NCI-H1436 treated with DMSO at 0.1 percent for 48 hours (cell line): ENCODE results near the gene TMEM132D.

Experiments used
- DNase-seq: peaks from one replicate; lab custom pipeline; 2025; lab: John Stamatoyannopoulos, UW

The TMEM132D gene

GRCh38 chr12:129101816-129102215 is 802.0 kb downstream of the TMEM132D start:
- no peak for DNase-seq

GRCh38 chr12:129101404-129101803 is 802.4 kb downstream of the TMEM132D start:
- DNase-seq: no peak

GRCh38 chr12:129097451-129097850 is 806.4 kb downstream of the TMEM132D start:
- no peak for DNase-seq

- no peak for DNase-seq
Measured at GRCh38 chr12:129096968-129097367, 806.9 kb downstream of the TMEM132D start.

GRCh38 chr12:129096184-129096583 is 807.6 kb downstream of the TMEM132D start:
- DNase-seq: no peak

- no peak for DNase-seq
Measured at GRCh38 chr12:129089576-129089975, 814.2 kb downstream of the TMEM132D start.

GRCh38 chr12:129084875-129085826 is 818.7 kb downstream of the TMEM132D start:
- no peak for DNase-seq

GRCh38 chr12:129083121-129083840 is 820.5 kb downstream of the TMEM132D start:
- no peak for DNase-seq

GRCh38 chr12:129082441-129082840 is 821.4 kb downstream of the TMEM132D start:
- DNase-seq: no peak

GRCh38 chr12:129081755-129082250 is 822.0 kb downstream of the TMEM132D start:
- DNase-seq: no peak

GRCh38 chr12:129080821-129081220 is 823.0 kb downstream of the TMEM132D start:
- no peak for DNase-seq

GRCh38 chr12:129080391-129080790 is 823.4 kb downstream of the TMEM132D start:
- DNase-seq: no peak

- DNase-seq: no peak
Measured at GRCh38 chr12:129079719-129080118, 824.1 kb downstream of the TMEM132D start.

- no peak for DNase-seq
Measured at GRCh38 chr12:129076441-129077320, 827.1 kb downstream of the TMEM132D start.

- DNase-seq: no peak
Measured at GRCh38 chr12:129075460-129076208, 828.2 kb downstream of the TMEM132D start.

GRCh38 chr12:129074379-129074778 is 829.4 kb downstream of the TMEM132D start:
- no peak for DNase-seq

GRCh38 chr12:129073157-129073915 is 830.5 kb downstream of the TMEM132D start:
- no peak for DNase-seq

- no peak for DNase-seq
Measured at GRCh38 chr12:129071362-129071761, 832.5 kb downstream of the TMEM132D start.

- no peak for DNase-seq
Measured at GRCh38 chr12:129069886-129070285, 833.9 kb downstream of the TMEM132D start.

GRCh38 chr12:129068684-129069083 is 835.1 kb downstream of the TMEM132D start:
- DNase-seq: no peak
